Femur (tissue), 1 donor: ENCODE data around the gene LPCAT2.
A peak's percentile ranks its signal among the peaks of the same experiment; 100 is the strongest.

ENCODE experiments used
- DNase-seq: peaks from one replicate; pipeline ENCODE4 v3.0.0-alpha.2; 2017

Gene LPCAT2

DNA sequence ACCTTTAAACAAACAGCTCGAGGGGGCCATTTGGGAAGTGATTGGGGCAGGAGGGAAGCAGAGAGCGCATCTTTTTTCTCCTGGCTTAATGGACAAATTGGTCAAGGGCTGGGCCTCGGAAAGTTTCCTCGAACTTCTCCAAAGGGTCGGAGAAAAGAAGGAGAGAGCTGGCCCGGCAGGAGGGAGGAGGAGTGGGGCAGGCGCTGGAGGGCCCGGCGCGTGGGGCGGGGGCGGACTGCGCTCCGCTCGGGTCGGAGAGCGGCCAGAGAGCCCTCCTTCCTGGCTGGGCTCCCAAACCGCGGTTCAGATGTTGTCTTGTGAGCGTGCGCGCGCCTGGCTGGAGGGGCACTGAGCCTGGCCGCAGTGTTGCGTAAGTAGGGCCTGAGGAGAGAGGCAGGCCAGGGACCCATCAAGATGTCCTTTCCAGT is 28.6 kb upstream of the LPCAT2 start:
- peak; percentile 94 for DNase-seq

DNA sequence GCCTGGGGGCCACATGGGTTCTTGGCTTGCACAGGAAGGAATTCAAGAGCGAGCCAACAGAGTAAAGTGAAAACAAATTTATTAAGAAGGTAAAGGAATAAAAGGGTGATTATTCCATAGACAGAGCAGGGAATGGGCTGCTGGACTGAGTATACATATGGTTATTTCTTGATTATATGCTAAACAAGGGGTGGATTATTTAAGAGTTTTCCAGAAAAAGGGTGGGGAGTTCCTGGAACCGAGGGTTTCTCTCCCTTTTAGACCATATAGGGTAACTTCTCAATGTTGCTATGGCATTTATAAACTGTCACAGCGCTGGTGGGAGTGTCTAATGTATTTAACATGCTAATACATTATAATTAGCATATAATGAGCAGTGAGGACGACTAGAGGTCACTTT is 27.8 kb upstream of the LPCAT2 start:
- DNase-seq, result no peak

DNA sequence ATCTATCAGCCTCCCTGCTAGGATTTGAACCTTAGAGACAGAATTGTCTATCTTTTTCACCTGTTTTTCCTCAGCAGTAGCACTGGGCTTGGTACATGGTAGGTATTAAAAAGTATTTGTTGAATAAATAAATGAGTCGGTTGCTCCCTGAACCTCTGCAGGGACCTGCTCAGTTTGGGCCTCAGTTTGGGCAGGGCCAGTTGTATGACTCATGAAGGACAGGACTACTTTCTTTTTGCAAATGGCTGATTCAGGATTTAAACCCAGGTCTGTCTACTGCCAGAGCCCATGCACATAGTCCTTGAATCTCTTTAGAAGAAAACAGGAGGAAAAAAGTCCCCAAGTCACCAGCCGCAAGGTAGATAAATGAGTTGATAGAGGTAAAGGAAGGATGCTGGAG is 26.8 kb upstream of the LPCAT2 start:
- DNase-seq, result no peak

DNA sequence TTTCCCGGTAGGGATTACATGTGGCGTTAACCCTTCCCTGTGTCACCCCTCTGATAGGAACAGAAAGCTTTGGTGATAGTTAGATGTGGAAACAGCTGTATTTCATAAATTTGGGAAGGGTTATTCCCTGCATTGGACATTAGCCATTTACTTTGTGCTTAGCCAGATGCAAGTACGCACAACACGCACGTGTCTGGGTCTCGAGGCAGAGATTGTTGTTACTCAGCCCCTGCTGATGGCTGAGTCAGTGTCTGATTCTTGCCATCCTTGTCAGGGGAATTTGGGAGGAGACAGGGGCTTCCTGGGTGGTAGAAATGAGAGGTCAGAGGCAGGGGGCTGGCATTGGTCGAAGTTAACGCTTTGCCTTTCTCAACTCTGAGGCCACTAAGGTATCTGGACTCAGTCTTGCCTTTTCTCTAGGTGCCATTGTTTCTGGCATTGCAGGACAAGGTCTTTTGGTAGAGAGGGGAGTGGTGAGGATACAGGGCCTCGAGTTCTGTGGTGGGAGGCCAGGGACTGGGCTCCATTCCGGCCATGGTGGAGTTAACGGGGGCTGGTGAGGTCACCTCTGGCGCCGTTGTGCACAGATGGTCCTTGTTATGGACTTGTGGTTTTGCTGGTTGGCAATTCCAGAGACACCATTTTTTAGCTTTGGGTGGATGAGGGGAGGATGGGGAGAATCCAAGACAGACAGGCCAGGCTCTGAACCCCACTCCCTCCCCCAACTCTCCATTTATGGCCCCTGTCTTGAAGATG is 21.6 kb upstream of the LPCAT2 start:
- peak; percentile 69 for DNase-seq

DNA sequence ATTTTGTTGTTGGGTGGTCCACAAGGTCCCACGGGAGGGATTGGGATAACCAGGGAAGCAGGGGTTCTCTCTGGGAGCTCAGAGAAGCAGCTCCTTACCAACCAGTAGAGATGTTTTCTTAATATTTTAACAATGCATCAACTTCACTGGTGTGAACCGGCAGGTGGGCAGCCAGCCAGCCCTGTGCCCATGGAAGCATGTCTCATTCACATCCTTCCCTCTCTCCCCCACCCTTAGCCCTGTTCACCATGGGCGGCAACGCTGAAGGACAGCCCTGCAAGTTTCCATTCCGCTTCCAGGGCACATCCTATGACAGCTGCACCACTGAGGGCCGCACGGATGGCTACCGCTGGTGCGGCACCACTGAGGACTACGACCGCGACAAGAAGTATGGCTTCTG is 20.6 kb upstream of the LPCAT2 start:
- peak; percentile 23 for DNase-seq

DNA sequence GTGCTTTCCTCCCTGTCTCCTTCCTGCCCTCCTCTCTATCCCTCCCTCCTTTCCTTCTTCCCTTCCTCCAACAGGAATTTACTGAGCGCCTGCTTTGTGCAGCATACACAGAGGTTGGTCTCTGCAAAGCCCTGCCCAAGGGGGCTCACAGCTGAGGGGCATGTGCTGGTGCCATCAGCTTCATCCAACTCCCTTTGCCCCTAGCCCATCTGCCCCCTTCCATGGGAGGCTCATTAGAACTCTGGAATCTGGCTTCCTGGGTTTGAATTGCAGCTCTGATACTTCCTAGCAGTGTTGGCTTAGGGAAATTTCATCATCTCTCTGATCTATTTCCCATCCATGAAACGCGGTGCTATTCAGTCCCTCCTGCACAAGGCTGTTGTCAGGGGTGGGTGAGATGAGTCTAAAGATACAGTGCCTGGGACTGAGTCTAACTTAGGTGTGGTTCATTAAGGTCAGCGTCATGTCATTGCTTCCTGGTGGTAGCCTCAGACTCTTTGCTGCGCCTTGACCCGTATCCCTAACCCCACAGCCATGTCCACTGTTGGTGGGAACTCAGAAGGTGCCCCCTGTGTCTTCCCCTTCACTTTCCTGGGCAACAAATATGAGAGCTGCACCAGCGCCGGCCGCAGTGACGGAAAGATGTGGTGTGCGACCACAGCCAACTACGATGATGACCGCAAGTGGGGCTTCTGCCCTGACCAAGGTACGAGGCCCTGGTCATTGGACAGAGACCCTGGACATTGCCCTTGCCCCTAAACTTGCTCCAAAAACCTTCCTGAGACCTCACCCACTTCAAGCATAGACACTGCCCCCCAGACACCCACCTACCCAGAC is 19.5 kb upstream of the LPCAT2 start:
- DNase-seq, result no peak

DNA sequence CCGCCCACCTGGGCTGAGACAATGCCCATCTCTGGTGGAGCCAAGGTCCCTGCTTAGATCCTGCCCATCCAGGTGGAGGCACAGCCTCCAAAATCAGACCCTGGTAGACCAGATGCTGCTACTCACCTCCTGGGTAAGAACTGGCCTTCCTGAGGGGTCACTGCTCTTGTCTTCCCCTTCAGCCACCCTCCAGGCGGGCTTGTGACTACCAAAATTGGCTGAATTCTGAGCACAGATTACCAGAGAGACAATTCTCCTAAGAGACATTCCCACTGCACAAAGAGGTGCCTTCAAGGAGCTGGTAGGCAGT is 19.0 kb upstream of the LPCAT2 start:
- DNase-seq, result no peak

DNA sequence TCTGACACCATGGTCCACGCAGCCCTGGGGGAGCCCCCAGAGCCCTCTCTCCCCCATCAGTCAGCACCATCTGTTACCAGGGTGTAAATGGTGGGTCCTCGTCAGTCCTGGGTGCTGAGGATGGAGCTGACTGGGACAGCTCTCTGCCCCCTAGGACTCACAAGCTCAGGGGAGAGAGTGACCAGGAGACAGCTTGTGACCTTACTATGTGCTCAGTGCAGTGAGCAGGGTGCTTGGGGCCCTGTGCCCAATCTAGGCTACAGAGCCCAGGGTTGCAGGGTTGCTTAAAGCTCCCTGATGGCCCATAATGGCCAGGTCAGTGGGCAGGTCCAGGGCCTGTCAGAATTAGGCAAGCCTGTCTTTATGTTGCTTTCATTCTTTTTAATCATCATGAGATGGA is 18.6 kb upstream of the LPCAT2 start:
- DNase-seq, result no peak

DNA sequence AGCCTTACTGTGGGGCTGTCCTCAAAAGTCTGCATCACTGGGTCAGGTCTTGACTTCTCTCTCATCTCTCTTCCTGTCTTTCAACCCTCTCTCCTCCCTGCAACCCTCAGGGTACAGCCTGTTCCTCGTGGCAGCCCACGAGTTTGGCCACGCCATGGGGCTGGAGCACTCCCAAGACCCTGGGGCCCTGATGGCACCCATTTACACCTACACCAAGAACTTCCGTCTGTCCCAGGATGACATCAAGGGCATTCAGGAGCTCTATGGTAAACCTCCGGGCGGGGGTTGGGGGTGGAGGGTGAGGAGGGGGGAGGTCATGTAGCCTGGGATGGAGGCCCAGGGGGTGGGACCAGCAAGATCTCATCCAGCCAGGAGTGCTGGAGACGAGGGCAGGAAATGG is 17.2 kb upstream of the LPCAT2 start:
- no peak for DNase-seq

DNA sequence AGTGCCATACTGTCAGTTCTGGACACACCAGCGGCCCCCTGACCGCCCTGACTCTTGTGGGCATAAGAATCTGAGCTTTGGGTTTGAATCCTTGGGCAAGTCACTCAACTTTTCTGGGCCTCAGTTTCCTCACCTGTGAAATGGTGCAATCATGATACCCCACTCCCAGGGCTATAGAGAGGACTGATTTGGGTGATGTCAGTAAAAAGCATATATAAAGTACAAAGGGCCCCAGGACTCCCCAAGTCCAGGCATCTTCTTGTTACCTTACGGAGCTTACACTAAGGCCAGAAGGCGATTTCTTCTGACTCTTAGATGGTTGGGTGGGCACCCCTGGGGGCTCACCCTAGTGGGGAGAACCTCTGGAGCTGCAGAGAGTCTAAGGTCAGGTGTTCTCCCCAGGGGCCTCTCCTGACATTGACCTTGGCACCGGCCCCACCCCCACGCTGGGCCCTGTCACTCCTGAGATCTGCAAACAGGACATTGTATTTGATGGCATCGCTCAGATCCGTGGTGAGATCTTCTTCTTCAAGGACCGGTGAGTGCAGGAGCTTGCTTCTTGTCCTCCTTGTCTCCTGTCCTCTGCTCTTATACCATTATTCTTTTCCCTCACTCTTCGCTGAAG is 16.0 kb upstream of the LPCAT2 start:
- DNase-seq, result no peak

DNA sequence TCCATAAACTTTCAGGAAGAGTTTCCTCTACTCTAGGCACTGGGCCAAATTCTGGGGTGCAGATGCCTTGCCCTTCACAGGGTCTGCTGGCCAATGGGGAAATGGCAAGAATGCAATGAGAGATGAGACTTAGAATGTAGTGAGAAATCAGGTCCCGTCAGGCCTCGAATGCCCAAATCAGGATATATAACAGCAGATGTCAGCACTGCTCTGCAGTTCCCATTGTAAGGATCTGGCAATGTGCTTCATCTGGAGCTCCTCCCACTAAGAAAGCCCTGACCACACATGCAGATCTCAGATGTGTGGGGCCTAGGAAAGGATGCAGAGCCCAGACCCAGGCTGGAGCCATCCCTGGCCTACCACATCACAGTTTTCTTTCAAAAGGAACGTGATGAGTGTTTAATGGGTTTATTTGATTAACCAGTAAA is 13.9 kb upstream of the LPCAT2 start:
- peak; percentile 90 for DNase-seq

DNA sequence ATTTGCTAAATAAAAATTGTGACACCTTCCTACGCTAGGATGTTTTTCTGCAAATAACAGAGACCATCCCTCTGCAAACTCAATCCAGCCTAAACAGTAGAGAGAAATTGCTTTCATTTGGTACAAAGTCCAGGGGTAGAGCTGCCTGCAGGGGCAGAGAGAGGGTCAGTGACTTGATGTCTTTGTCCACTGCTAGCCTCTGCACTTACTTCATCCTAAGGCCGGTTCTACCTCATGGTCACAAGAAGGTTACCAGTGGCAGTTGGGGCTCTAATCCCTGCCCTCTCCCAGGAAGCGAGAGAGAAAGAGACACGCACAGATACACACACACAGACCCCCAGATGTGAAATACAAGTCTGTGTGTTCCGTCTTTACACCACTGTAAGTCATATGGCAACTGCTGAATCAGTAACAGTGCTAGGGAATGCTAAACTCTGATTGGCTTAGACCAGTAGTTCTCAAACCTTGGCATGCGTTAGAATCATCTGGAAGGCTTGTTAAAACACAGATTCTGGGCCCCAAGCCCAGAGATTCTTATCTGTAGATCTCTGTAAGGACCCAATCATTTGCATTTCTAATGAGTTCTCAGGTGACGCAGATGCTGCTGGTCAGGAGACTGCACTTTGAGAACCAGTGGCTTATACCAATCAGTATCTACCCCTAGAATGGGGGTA is 13.1 kb upstream of the LPCAT2 start:
- no peak for DNase-seq

DNA sequence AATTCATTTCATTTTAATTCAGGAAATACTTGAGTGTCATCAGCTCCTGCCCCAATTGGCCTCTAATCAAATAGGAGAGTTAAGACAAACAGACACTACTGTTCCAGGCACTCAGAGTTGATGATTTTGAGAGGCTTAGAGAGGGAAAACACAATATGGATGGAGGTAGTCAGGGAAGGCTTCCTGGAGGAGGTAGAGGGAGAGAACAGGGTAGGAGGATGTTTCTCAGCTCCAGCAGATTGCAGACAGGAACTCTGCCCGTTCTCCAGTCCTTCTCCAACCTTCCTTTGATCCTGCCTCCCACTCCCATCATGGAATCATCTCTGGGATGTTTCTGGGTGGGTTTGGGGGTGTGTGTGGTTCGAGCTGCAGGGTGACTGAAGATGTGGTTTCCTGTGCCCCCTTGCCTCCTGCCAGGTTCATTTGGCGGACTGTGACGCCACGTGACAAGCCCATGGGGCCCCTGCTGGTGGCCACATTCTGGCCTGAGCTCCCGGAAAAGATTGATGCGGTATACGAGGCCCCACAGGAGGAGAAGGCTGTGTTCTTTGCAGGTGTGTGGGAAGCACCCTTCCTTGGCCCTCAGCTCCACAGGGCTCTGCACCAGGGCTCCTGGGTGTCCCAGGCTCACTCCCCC is 12.2 kb upstream of the LPCAT2 start:
- no peak for DNase-seq

DNA sequence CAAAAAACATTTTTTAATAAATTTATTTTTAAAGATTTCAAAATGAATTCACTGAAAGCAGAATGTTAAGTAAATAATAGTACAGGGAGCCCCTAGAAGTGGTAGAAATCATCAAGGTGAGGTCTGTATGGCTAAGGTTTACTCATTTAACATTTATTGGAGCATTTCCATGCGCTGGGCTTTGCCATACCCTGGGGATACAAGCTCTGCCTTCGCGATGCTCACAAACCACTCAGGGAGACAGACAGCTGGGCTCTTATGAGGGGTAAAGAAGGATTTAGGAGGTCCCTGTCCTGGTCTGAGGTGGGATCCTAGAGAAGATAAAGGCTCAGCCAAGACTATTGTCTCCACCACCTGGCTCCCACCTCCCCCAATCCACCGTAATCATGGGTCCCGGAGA is 11.3 kb upstream of the LPCAT2 start:
- no peak for DNase-seq

DNA sequence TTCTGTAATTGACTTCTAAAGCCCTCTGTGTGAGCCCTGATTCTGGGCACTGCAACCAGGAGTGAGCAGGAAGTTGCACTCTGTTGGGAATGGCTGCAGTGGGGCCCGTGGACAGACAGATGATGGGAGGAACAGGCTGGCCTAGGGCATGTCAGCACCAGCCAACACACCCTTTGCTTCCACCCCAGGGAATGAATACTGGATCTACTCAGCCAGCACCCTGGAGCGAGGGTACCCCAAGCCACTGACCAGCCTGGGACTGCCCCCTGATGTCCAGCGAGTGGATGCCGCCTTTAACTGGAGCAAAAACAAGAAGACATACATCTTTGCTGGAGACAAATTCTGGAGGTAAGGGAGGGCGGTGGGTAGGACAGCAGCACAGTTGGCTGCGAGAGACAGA is 10.8 kb upstream of the LPCAT2 start:
- DNase-seq, result no peak

DNA sequence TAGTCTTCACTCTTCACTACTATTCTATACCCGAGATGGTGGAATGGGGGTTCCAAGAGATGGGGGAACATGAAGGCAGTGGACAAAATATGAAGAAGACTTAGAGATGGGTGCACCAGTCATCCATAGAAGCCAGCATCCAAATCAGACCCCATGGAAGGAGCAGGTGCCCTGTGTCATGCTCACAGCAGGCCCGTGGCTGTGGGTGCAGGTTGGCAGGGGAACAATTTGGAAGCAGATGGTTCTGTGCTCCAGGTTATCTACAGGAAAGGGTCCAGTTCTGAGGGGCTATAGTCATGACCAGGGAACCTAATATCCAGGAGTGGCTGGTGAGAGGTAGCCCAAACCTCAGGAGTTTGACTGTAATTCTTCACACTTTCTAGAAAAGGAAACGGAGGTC is 9.6 kb upstream of the LPCAT2 start:
- no peak for DNase-seq

DNA sequence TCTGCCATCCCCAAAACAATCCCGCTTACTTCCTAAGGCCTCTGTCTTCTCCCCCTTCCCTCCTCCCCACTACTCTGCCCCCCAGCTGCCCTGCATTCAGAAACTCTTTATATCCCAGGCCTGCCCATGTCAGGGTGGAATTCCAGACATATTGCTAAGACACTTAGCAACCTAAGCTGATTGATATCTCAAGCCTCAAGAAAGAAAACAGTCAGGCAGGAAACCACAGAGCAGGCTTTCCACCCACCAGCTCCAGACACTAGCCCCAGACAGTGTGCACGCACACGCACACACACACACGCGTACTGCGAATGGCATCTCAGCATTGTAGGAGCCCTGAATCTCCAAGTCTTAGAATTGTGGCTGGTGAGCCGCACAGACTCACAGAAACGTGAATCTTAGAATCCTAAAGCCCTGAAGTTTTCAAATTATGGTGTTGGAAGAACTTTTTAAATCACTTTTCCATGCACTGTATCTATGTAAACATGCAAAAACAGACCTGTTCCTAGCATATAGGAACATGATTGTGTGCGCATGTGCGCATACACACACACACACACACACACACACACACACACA is 8.8 kb upstream of the LPCAT2 start:
- DNase-seq, result peak; percentile 76

DNA sequence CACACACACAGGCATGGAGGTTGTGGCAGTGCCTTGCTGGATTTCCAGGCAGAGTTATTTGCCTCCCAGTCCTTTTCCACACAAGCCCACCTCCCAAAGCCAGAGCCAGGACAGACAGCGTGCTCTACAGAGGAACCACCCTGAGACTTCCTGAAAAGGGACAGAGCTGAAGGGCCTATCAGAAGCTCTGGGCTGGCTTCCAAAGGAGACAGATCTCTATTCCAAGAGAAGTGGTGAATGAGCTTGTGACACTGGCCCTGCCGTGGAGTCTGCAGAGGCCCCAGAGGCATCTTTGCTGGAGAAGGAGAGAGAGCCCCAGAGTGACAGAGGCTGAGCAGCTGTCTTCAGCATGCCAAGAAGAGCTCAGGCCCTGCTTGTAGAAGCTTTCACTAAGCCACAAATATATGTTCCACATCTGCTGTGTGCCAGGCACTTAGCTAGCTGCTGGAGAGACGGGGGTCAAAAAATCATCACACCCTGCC is 8.3 kb upstream of the LPCAT2 start:
- DNase-seq, result peak; percentile 83

DNA sequence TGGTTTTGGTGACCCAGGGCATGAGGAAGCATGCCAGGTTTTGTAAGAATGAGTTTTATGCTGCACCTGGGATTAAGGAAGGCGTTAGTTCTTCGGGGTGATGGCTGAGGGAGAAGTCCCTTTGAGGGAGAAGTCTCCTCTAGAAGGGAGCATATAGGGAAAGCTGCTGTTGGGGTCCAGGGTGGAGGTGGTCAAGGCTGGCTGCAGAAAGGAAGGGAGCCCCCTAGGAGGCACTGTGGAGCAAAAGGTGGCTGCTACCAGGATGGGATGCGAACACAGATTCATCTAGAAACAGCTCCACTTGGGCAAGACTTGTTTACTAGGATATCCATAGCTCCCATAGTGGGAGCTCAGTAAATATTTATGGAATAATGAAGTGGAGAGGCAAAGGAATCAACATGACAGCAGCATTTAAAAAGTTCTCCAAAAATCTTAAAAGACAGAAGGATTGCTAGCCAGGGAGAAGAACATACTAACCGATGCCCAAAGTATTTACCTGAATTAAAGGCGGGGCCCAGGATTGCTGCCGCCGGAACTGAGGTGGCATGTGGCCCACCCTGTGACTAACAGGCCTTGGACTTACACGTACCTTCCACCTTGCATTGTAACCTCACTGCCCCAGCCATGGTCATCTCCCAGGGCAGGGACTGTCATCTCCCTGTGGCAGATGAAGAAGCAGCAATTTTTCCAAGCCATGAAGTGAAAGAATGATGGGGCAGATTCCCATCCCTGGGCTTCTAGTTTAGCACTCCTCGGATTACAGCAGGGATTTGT is 7.1 kb upstream of the LPCAT2 start:
- DNase-seq, result no peak

DNA sequence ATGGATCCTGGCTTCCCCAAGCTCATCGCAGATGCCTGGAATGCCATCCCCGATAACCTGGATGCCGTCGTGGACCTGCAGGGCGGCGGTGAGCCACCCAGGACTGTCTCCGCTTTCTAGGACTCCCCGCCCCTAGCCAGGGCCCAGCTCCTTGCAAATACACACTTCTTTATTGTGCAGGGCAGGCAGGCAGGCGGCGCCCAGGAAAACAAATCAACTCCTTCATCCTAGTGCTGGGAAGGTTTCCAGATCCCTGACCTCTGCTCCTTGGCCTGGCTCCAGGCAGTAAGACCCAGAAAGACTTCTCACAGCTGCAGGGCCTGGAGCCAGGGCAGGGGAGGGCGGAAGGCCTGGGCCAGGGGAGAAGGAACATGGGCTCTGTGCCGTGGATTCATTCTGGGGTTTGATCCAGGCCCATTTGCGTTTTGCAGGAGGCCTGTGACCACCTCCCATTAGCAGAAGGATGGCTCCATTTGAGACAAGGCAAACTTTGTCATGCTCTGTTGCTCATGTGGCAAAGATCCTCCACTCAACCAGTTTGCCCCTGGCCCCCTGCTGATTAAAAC is 6.0 kb upstream of the LPCAT2 start:
- DNase-seq, result peak; percentile 94
